Activated CD8-positive, alpha-beta T cell treated with anti-CD3 and anti-CD28 coated beads for 36 hours (primary cell): Measurements from ENCODE around the gene ARHGAP18. TPM values are rescaled to one million over a fixed set of nuclear protein-coding genes. Genes with fewer than 3 reads are reported as not detected.

Experiments used
- ATAC-seq: fragments of 200-7000 bp; cut with Tn5 transposase; one replicate; pipeline ENCODE4 v1.10.0; 2021; ENCODE audit warnings: mild to moderate bottlenecking, moderate library complexity
- CTCF ChIA-PET: fragments of 350-600 bp; sonication (Branson Sonifier 250); formaldehyde crosslinking; loops from one replicate; lab custom pipeline; 2021; ENCODE audit warnings: antibody characterized with exemption; lab: Charles Lee
- POLR2A ChIA-PET: fragments of 350-600 bp; sonication (Branson Sonifier 250); formaldehyde crosslinking; loops from one replicate; lab custom pipeline; 2021; ENCODE audit warnings: antibody characterized with exemption; lab: Charles Lee
- DNase-seq: peaks from one replicate; pipeline ENCODE4 v3.0.0-alpha.2; 2020
- H3K27ac Mint-ChIP-seq: one replicate; pipeline ENCODE4 v1.8.0; 2021; ENCODE audit warnings: mild to moderate bottlenecking, mixed read lengths
- H3K27me3 Mint-ChIP-seq: one replicate; pipeline ENCODE4 v1.8.0; 2021; ENCODE audit warnings: mixed read lengths
- H3K36me3 Mint-ChIP-seq: one replicate; pipeline ENCODE4 v1.8.0; 2021; ENCODE audit warnings: low read depth, mixed read lengths
- H3K4me1 Mint-ChIP-seq: one replicate; pipeline ENCODE4 v1.8.0; 2021; ENCODE audit warnings: low read depth, mixed read lengths
- H3K4me3 Mint-ChIP-seq: one replicate; pipeline ENCODE4 v1.8.0; 2021; ENCODE audit warnings: mild to moderate bottlenecking, moderate library complexity, mixed read lengths
- H3K9me3 Mint-ChIP-seq: one replicate; pipeline ENCODE4 v1.8.0; 2021; ENCODE audit warnings: mixed read lengths
- CTCF ChIP-seq: fragments of 200-600 bp; IDR thresholded peaks from one replicate; pipeline ENCODE4 v1.8.0; 2022; ENCODE audit warnings: antibody characterized with exemption, mild to moderate bottlenecking
- intact Hi-C: fragments of 100-400 bp; cut with micrococcal nuclease; formaldehyde crosslinking; loops from one replicate; pipeline ENCODE4 v1.10.0; 2022
- total RNA-seq, 2 experiments: library from RNA; stranded (reverse); gene quantifications; one replicate each; pipeline ENCODE4 v1.2.3, GENCODE V29; 2021

Gene ARHGAP18
- total RNA-seq, 2 experiments from 2014 or later = 8.2 to 9.6 TPM

- POLR2A ChIA-PET = no interaction called here
- Mint-ChIP-seq H3K27me3 (no peaks in the 10 kb centered on the region), H3K36me3 (no peaks in the 10 kb centered on the region), H3K27ac (no peak overlapping the region), H3K9me3 (no peaks in the 10 kb centered on the region), H3K4me3 (no peak overlapping the region), H3K4me1 (peaks cover 18% of the 10 kb centered on the region)
- intact Hi-C loops = no loop called here
- ATAC-seq (no peak), DNase-seq (no peak)
- TF ChIP-seq CTCF = no peak
- CTCF ChIA-PET = interaction anchor here (1.6 to 1.7 kb wide), 2 partner anchors 62 to 71 kb away, joined by 6 read pairs; no protein-coding TSS in a partner anchor
These were observed 50.2 kb downstream of the ARHGAP18 start for GRCh38 chr6:129659590-129660345.

GRCh38 chr6:129659167-129659566, 50.8 kb downstream of the ARHGAP18 start:
- no peaks in the 10 kb centered on the region for H3K9me3 Mint-ChIP-seq
- H3K4me3 Mint-ChIP-seq = no peak overlapping the region
- intact Hi-C loops = no loop called here
- peaks cover 19% of the 10 kb centered on the region for H3K4me1 Mint-ChIP-seq
- no peak for TF ChIP-seq CTCF
- no peaks in the 10 kb centered on the region for H3K36me3 Mint-ChIP-seq
- DNase-seq (no peak), ATAC-seq (no peak)
- no peaks in the 10 kb centered on the region for H3K27me3 Mint-ChIP-seq
- CTCF ChIA-PET = no interaction called here
- H3K27ac Mint-ChIP-seq = no peak overlapping the region
- POLR2A ChIA-PET = no interaction called here

- POLR2A ChIA-PET = no interaction called here
- TF ChIP-seq CTCF = no peak
- intact Hi-C loops = no loop called here
- Mint-ChIP-seq H3K4me1 (peaks cover 19% of the 10 kb centered on the region), H3K36me3 (no peaks in the 10 kb centered on the region), H3K27me3 (no peaks in the 10 kb centered on the region), H3K4me3 (no peak overlapping the region), H3K27ac (no peak overlapping the region), H3K9me3 (no peaks in the 10 kb centered on the region)
- CTCF ChIA-PET = no interaction called here
- DNase-seq = no peak
- ATAC-seq = no peak
These were observed 52.5 kb downstream of the ARHGAP18 start for GRCh38 chr6:129657483-129657882.

- Mint-ChIP-seq H3K4me3 (no peak overlapping the region), H3K9me3 (no peaks in the 10 kb centered on the region), H3K27ac (no peak overlapping the region), H3K27me3 (no peaks in the 10 kb centered on the region), H3K4me1 (peaks cover 10% of the 10 kb centered on the region), H3K36me3 (no peaks in the 10 kb centered on the region)
- ATAC-seq (no peak), DNase-seq (no peak)
- POLR2A ChIA-PET = no interaction called here
- no peak for TF ChIP-seq CTCF
- CTCF ChIA-PET = interaction anchor here (0.8 kb wide), 1 partner anchor 54 kb away, joined by 3 read pairs; no protein-coding TSS in a partner anchor
- intact Hi-C loops = no loop called here
These were observed 54.6 kb downstream of the ARHGAP18 start for GRCh38 chr6:129655334-129655733.

- H3K27ac Mint-ChIP-seq = no peak overlapping the region
- ATAC-seq (no peak), DNase-seq (no peak)
- no peaks in the 10 kb centered on the region for H3K36me3 Mint-ChIP-seq
- no peaks in the 10 kb centered on the region for H3K9me3 Mint-ChIP-seq
- CTCF ChIA-PET = interaction anchor here (0.9 to 1.7 kb wide), 7 partner anchors 11 to 122 kb away, joined by 3 to 5 read pairs (median 4); no protein-coding TSS in a partner anchor
- TF ChIP-seq CTCF = no peak
- peaks cover 10% of the 10 kb centered on the region for H3K4me1 Mint-ChIP-seq
- POLR2A ChIA-PET = interaction anchor here (1.1 kb wide), 1 partner anchor 30 kb away, joined by 3 read pairs; no protein-coding TSS in a partner anchor
- intact Hi-C loops = no loop called here
- H3K4me3 Mint-ChIP-seq = no peak overlapping the region
- no peaks in the 10 kb centered on the region for H3K27me3 Mint-ChIP-seq
These were observed 56.2 kb downstream of the ARHGAP18 start for GRCh38 chr6:129653746-129654145.
